ENCODE measurements around the gene FAM151A.

The FAM151A gene

DNA sequence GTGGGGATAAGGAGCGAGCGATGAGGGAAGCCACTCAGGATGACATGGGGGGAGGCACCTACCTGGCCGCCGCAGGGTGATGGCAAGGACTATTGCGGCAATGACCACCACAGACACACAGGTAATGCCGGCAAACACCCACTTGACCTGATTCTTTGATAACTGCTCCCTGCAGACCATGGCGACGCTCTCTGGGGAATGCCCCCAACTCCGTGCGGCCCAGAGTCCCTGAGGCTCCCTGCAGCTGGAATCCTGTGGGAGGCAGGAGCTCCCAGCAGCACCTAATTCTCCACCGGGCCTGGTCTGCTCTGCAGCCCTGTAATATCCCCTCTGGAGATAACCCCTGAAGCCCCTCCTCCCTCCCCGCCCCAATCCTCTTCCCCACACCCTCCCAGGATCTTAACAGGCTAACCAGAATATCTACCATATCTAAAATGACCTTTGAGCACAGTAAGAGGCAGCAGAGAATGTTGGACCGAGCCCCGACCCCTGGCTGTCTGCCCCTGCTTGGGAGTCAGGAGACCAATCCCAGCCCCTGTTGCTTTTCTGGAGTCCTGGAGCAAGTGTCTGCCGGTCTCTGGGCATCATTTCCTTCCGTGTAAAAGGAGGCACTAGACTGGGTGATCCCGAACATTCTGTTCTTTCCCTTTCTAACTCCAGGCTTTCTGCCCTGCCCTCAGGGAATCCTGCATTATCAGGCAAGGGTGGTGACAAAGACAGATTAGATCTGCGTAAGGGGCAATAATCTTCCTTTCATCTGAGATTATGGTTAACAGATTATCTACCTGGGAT lies at the start of gene FAM151A:
Gene FAM151A (minus strand): TSS at position 310 of the 792 bp plus-strand sequence. CDS start 130 bp downstream, at position 180.
- DNase-seq (ENCODE audit: low read depth): no peak
- TF ChIP-seq, protein P1, sequence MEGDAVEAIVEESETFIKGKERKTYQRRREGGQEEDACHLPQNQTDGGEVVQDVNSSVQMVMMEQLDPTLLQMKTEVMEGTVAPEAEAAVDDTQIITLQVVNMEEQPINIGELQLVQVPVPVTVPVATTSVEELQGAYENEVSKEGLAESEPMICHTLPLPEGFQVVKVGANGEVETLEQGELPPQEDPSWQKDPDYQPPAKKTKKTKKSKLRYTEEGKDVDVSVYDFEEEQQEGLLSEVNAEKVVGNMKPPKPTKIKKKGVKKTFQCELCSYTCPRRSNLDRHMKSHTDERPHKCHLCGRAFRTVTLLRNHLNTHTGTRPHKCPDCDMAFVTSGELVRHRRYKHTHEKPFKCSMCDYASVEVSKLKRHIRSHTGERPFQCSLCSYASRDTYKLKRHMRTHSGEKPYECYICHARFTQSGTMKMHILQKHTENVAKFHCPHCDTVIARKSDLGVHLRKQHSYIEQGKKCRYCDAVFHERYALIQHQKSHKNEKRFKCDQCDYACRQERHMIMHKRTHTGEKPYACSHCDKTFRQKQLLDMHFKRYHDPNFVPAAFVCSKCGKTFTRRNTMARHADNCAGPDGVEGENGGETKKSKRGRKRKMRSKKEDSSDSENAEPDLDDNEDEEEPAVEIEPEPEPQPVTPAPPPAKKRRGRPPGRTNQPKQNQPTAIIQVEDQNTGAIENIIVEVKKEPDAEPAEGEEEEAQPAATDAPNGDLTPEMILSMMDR (conservative IDR thresholded peaks at IDR 0.05; ENCODE audit: low read depth, low read length): no peak

DNA sequence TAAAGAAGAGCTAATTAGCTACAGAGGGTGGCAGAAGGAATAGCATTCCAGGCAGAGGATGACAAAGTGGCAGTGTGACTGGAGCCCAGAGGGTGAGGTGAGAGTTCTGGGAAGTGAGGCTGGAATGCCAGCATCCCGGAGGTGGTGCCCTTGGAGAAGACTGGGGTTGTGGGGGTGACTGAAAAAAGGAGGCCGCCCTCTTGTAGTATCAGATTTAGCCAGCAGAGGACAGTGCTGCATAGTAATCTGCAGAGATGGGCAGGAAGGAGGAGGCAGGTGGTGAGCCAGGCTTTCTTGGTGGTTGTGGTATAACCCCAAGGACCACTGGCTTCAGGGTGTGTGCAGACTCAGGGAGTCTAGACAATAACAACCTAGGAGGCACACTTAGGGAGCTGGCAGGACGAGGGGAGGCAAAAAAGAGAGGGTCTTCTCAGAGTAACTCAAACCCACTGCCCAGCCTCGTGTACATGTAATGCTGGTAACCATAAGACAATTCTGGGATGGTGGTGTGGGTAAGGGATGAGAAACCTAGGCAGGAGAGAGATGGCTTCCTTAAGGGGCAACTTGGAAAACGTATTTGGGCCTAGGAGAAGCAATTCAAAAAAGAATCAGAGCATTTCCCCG lies 48.8 kb upstream of the FAM151A start:
- H3K4me3 ChIP-seq (ENCODE audit: low read depth, low read length): no peak overlapping the region
- TF ChIP-seq, protein P1 (conservative IDR thresholded peaks at IDR 0.05; ENCODE audit: low read depth, low read length): peak; percentile 96
- DNase-seq (ENCODE audit: low read depth): peak; percentile 71

More for the DNA sequence above, at the start of gene FAM151A:
- no peak within 1 kb of the TSS for H3K4me3 ChIP-seq (ENCODE audit: low read depth, low read length)

DNA sequence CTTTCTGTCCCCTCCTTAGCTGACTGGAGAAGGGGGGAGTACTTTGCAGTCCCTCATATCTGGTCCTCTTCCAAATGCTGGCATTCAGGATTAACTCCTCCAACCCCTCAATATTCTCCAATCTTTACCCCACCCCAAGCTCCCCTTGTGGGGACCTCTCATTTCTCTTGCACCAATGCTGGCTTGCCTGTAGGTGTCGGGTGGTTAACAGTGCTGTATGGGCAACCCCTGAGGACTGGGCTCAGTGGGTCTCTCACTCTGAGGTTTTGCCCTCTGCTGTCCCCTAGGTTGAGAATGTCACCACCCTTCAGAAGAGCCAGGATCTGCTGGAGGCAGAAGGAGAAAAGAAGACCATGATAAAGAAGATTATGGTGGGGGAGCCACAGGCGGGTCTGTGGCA lies 45.2 kb upstream of the FAM151A start:
- no peak overlapping the region for H3K4me3 ChIP-seq (ENCODE audit: low read depth, low read length)
- DNase-seq (ENCODE audit: low read depth): no peak
- TF ChIP-seq, protein P1 (conservative IDR thresholded peaks at IDR 0.05; ENCODE audit: low read depth, low read length): no peak

DNA sequence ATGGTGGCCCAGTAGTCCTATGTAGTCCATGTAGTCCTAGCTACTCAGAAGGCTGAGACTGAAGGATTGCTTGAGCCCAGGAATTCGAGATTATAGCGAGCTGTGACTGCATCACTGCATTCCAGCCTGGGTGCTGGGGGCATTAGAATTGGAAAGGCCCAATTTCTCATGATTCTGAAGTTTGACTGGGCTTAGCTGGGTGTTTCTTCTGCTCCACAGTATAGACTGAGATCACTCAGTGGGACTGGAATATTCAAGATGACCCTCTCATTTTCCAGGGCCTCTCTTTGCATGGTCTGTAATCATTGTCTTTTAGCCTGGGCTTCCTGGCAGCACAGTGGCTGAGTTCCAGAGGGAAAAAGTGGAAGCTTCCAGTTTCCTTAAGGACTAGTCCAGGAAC lies 44.5 kb upstream of the FAM151A start:
- no peak for DNase-seq (ENCODE audit: low read depth)
- no peak overlapping the region for H3K4me3 ChIP-seq (ENCODE audit: low read depth, low read length)
- TF ChIP-seq, protein P1 (conservative IDR thresholded peaks at IDR 0.05; ENCODE audit: low read depth, low read length): no peak

DNA sequence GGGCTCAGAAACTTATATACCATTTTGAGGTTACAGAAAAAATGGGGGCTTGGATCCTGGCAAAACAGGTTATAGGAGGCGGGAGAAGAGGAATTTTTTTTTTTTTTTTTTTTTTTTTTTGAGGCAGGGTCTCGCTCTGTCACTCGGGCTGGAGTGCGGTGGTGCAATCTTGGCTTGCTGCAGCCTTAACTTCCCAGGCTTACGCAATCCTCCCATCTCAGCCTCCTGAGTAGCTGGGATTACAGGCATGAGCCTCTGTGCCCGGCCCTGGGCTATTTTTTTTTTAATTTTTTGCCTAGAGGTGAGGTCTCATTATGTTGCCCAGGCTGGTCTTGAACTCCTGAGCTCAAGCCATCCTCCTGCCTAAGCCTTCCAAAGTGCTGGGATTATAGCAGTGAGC lies 43.0 kb upstream of the FAM151A start:
- DNase-seq (ENCODE audit: low read depth): no peak
- no peak overlapping the region for H3K4me3 ChIP-seq (ENCODE audit: low read depth, low read length)
- TF ChIP-seq, protein P1 (conservative IDR thresholded peaks at IDR 0.05; ENCODE audit: low read depth, low read length): no peak

DNA sequence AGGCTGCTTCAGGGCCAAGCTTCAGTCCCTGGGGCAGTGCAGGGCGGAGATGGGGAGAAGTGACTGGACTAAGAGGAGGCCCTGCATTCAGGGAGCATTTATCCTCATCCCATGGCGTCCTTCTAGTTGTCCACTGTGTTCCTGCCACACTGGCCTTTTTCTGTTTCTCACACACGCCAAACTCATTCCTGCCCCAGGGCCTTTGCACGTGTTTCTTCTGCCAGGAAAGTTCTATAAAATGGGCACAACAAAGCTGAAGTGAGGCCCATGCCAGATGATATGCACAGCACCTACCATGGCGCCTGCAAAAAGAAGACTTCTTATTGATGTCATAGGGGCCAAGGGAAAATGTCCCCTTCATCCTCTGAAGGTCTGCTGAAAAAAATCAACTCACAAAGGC lies 42.5 kb upstream of the FAM151A start:
- no peak for DNase-seq (ENCODE audit: low read depth)
- TF ChIP-seq, protein P1 (conservative IDR thresholded peaks at IDR 0.05; ENCODE audit: low read depth, low read length): no peak
- no peak overlapping the region for H3K4me3 ChIP-seq (ENCODE audit: low read depth, low read length)

Measured in choroid plexus epithelial cell (primary cell).